Muscle of back (tissue), 13 donors: ENCODE measurements around the gene DPP10. TPM values are rescaled to one million over a fixed set of nuclear protein-coding genes. Genes with fewer than 3 reads are reported as not detected.
A peak's percentile ranks its signal among the peaks of the same experiment; 100 is the strongest.
"Not testable (repeated sequence)": the region's sequence is repeated elsewhere in the genome, so short reads cannot be mapped to it uniquely, and the experiment has no call there.

Experiments
- DNase-seq, 3 donors: peaks; one replicate each; pipeline versions ENCODE4 v3.0.0 to v3.0.0-alpha.2; 2013
- long read RNA-seq, 9 donors: transcript quantifications; one replicate each; lab custom pipeline, GENCODE V29; 2026
- polyA plus RNA-seq, 10 donors: library from polyadenylated mRNA; unstranded; fragments of 120-200 nt; gene quantifications; one replicate each; pipeline ENCODE4 v1.2.1, GENCODE V29; 2013; ENCODE audit not compliant: insufficient read length in 10 of 10

Gene DPP10
- 1 to 10 TPM in 2 of 10 donors, under 1 TPM in 8; 0.09 to 4.7 (median 0.55) TPM for polyA plus RNA-seq
- long read RNA-seq, donor 1, result 0 reads
- long read RNA-seq, donor 2, result 0 reads
- long read RNA-seq, donor 3, result 0 reads
- long read RNA-seq, donor 4, result 0 reads
- long read RNA-seq, donor 5, result 0 reads
- long read RNA-seq, donor 6, result 0 reads
- long read RNA-seq, donor 7, result 0 reads
- long read RNA-seq, donor 8, result 0 reads
- long read RNA-seq, donor 9, result 0 reads

- peak; percentile 26 to 72 (median 54) for DNase-seq
Measured at GRCh38 chr2:114442510-114442909, at the start of gene DPP10. Gene DPP10, plus strand, starts transcription at chr2:114442641.

GRCh38 chr2:114400890-114401289, 41.6 kb upstream of the DPP10 start:
- no peak for DNase-seq

GRCh38 chr2:114405247-114406116, 37.0 kb upstream of the DPP10 start:
- peak in 1 of 3 donors; percentile 41 for DNase-seq

- DNase-seq, result peak in 1 of 3 donors; percentile 60
Measured at GRCh38 chr2:114406347-114406746, 36.1 kb upstream of the DPP10 start.

GRCh38 chr2:114407353-114407752, 35.1 kb upstream of the DPP10 start:
- not testable (repeated sequence) for DNase-seq

- DNase-seq, result no peak
Measured at GRCh38 chr2:114421781-114422180, 20.7 kb upstream of the DPP10 start.

- DNase-seq, result no peak
Measured at GRCh38 chr2:114424699-114425098, 17.7 kb upstream of the DPP10 start.

GRCh38 chr2:114426756-114427155, 15.7 kb upstream of the DPP10 start:
- DNase-seq, result no peak

GRCh38 chr2:114436329-114436728, 6.1 kb upstream of the DPP10 start:
- no peak for DNase-seq

GRCh38 chr2:114446571-114446970, 4.1 kb downstream of the DPP10 start:
- no peak for DNase-seq

GRCh38 chr2:114450639-114451038, 8.2 kb downstream of the DPP10 start:
- no peak for DNase-seq

GRCh38 chr2:114456566-114456965, 14.1 kb downstream of the DPP10 start:
- DNase-seq, result no peak

- no peak for DNase-seq
Measured at GRCh38 chr2:114457956-114458355, 15.5 kb downstream of the DPP10 start.

GRCh38 chr2:114461116-114461515, 18.7 kb downstream of the DPP10 start:
- no peak for DNase-seq

GRCh38 chr2:114464961-114465706, 22.7 kb downstream of the DPP10 start:
- no peak for DNase-seq

- no peak for DNase-seq
Measured at GRCh38 chr2:114468343-114468742, 25.9 kb downstream of the DPP10 start.

GRCh38 chr2:114472246-114472645, 29.8 kb downstream of the DPP10 start:
- peak in 2 of 3 donors; percentile 6 for DNase-seq

- no peak for DNase-seq
Measured at GRCh38 chr2:114472726-114473125, 30.3 kb downstream of the DPP10 start.

- peak; percentile 68 to 90 (median 83) for DNase-seq
Measured at GRCh38 chr2:114488841-114489530, 46.5 kb downstream of the DPP10 start.

GRCh38 chr2:114495046-114495445, 52.6 kb downstream of the DPP10 start:
- DNase-seq, result no peak

- no peak for DNase-seq
Measured at GRCh38 chr2:114496959-114497358, 54.5 kb downstream of the DPP10 start.

- no peak for DNase-seq
Measured at GRCh38 chr2:114499101-114499500, 56.7 kb downstream of the DPP10 start.
